GM11168 (cell line): ENCODE data around the gene CTIF.

ENCODE experiments used
- in situ Hi-C: fragments of 300-500 bp; cut with MboI; formaldehyde crosslinking; loops from one replicate; pipeline ENCODE4 v1.12.0; 2022; ENCODE audit warnings: low sequenced_read_pairs; ENCODE audit not compliant: unreplicated experiment

Gene CTIF

GRCh38 chr18:48847807-48848486, 309.1 kb downstream of the CTIF start:
- in situ Hi-C loops = no loop called here

GRCh38 chr18:48848641-48849143, 309.9 kb downstream of the CTIF start:
- in situ Hi-C loops = no loop called here

GRCh38 chr18:48850822-48851598, 312.2 kb downstream of the CTIF start:
- in situ Hi-C loops = no loop called here

- in situ Hi-C loops = no loop called here
These were observed 312.7 kb downstream of the CTIF start for GRCh38 chr18:48851599-48851960.

GRCh38 chr18:48852292-48852691, 313.5 kb downstream of the CTIF start:
- in situ Hi-C loops = no loop called here

- in situ Hi-C loops = no loop called here
These were observed 314.0 kb downstream of the CTIF start for GRCh38 chr18:48852794-48853193.

GRCh38 chr18:48853588-48853987, 314.8 kb downstream of the CTIF start:
- in situ Hi-C loops = no loop called here

- in situ Hi-C loops = no loop called here
These were observed 315.9 kb downstream of the CTIF start for GRCh38 chr18:48854780-48855179.

GRCh38 chr18:48855422-48856377, 316.9 kb downstream of the CTIF start:
- in situ Hi-C loops = no loop called here

- in situ Hi-C loops = no loop called here
These were observed 318.3 kb downstream of the CTIF start for GRCh38 chr18:48857023-48857694.

- in situ Hi-C loops = no loop called here
These were observed 319.8 kb downstream of the CTIF start for GRCh38 chr18:48858676-48859075.

- in situ Hi-C loops = no loop called here
These were observed 320.8 kb downstream of the CTIF start for GRCh38 chr18:48859311-48860268.

GRCh38 chr18:48860269-48861180, 321.7 kb downstream of the CTIF start:
- in situ Hi-C loops = no loop called here

- in situ Hi-C loops = no loop called here
These were observed 322.4 kb downstream of the CTIF start for GRCh38 chr18:48861181-48861708.

GRCh38 chr18:48862132-48862531, 323.3 kb downstream of the CTIF start:
- in situ Hi-C loops = no loop called here

GRCh38 chr18:48862678-48863270, 323.9 kb downstream of the CTIF start:
- in situ Hi-C loops = no loop called here

- in situ Hi-C loops = no loop called here
These were observed 324.7 kb downstream of the CTIF start for GRCh38 chr18:48863432-48864065.
